Fibroblast of upper back skin (primary cell): Measurements from ENCODE around the gene INKA1.
"Not testable (repeated sequence)": the region's sequence is repeated elsewhere in the genome, so short reads cannot be mapped to it uniquely, and the experiment has no call there.

Experiments used
- DNase-seq: peaks from one replicate; pipeline ENCODE4 v3.0.0-alpha.2; 2013

INKA1 gene

DNA sequence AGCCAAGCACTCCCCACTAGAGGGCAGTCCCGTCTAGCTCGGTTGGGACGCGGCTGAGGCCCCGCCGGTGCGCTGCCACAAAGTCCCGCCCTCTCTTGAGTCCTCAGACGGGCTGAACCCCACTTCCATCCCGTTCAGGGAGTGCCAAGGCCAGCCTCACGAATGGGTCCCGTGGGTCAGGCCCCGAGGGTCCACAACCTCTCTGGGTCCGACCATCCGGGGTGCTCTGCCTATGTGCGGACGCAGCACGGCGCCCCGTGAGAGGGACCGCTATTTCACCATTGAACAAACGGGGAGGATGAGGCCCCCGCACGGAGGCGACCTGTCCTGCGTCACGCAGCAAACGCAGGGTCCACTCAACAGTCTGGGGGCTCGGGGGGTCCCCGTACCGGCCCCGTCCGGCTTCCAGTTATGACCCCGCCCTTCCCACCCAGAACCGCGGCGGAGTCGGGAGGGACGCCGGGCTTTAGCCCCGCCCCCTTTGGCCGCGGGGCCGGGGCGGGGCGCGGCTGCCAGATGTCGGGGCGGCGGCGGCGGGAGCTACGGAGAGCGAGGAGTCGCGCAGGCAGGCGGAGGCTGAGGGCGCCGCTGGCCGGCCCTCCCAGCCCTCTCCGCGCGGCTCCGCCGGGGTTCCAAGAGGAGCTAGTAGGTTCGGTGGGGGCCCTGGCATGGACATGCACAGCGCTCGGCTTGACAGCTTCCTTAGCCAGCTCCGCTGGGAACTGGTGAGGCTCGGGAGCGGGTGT, at the start of gene INKA1:
INKA1 (plus strand) TSS at position 543 of the 746 bp plus-strand sequence; CDS start at position 675, 132 bp downstream.
- peak; percentile 83 for DNase-seq

- no peak for DNase-seq
Measured at GRCh38 chr3:49754536-49754935, 48.5 kb upstream of the INKA1 start.

DNA sequence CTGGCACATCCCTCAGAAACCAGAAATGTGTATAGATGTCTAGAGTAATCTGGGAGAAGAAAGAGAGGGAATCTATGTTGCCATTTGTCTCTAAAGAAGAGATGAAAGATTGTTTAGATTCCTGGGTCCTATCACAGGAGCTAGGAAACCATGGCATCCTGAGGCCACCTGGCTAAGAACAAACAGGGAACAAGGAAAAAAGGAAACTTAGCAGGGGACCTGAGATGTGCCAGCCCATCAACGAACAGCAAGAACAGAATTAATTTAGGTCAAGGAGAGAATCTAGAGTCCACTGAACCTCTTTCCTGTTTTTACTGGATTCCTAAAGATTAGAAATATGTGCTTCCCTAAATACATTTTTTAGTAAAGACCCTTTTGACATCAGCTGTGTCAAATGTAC, 47.0 kb upstream of the INKA1 start:
- DNase-seq, result no peak

GRCh38 chr3:49757197-49757596, 45.9 kb upstream of the INKA1 start:
- no peak for DNase-seq

DNA sequence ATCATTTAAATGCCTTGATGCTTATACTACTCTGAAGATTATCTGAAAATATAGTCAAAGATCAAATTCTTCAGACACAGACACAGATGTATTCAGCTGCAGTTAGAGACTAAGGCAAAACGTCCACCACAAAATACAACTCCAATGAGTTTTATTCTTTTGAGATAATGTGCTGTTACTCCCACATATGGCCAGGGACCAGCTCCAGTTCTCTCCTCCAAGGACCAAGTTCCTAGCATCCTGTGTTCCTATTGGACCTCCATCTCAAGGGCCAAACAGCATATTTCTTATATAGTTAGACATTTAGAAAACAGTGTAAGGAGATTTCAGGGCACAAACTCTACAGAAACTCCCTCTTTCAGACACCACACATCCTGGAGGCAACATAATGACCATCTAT, 43.8 kb upstream of the INKA1 start:
- DNase-seq, result no peak

DNA sequence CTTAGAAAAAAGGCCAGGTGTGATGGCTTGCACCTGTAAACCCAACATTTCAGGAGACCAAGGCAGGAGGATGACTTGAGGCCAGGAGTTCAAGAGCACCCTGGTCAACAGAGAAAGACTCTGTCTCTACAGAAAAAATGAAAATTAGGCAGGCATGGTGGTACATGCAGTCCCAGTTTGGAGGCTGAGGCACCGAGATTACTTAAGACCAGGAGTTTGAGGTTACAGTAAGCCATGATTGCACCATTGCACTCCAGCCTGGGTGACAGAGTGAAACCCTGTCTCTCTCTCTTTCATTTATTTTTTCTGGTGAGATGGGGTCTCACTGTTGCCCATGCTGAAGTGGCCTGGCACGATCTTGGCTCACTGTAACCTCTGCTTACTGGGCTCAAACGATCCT, 41.4 kb upstream of the INKA1 start:
- DNase-seq, result no peak

- DNase-seq, result no peak
Measured at GRCh38 chr3:49763981-49764380, 39.1 kb upstream of the INKA1 start.

GRCh38 chr3:49769286-49769915, 33.7 kb upstream of the INKA1 start:
- DNase-seq, result no peak

- no peak for DNase-seq
Measured at GRCh38 chr3:49769926-49770325, 33.1 kb upstream of the INKA1 start.

DNA sequence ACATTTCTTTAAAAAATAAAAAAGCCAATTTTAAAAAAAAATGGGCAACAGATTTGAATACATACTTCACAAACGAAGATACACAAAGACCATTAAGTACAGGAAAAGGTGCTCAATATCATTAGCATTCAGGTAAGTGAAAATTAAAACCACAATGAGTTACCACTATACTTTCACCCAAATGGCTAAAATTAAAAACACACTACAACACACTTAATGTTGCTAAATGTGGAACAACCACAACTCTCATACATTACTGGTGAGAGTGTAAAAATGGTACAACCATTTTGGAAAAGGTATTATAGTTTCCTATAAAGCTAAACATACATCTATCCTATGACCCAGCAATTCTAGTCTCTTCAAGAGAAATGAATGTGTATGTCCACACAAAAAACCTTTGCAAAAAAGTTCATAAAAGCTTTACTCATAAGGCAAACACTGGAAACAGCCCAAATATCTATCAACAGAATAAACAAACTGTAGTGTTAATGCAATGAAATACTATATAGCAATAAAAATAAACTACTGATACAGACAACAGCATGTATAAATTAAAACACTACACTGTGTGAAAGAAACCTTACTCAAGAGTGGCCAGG, 31.6 kb upstream of the INKA1 start:
- no peak for DNase-seq

GRCh38 chr3:49772703-49773102, 30.4 kb upstream of the INKA1 start:
- no peak for DNase-seq

- no peak for DNase-seq
Measured at GRCh38 chr3:49775538-49775937, 27.5 kb upstream of the INKA1 start.

DNA sequence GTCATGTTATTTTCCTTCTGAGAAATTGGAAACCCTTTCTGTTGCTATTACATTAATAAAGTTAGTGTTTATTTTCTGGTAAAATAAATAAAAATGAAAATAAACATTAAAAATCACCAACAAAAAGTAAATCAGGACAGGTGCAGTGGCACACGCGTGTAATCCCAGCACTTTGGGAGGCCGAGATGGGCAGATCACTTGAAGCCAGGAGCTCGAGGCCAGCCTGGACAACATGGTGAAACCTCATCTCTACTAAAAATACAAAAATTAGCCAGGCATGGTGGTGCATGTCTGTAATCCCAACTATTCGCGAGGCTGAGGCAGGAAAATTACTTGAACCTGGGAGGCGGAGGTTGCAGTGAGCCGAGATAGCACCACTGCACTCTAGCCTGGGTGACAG, 27.0 kb upstream of the INKA1 start:
- DNase-seq, result not testable (repeated sequence)

GRCh38 chr3:49779358-49780079, 23.5 kb upstream of the INKA1 start:
- DNase-seq, result no peak

- DNase-seq, result no peak
Measured at GRCh38 chr3:49780080-49780974, 22.7 kb upstream of the INKA1 start.

- DNase-seq, result not testable (repeated sequence)
Measured at GRCh38 chr3:49780975-49781365, 22.1 kb upstream of the INKA1 start.

GRCh38 chr3:49781415-49782199, 21.5 kb upstream of the INKA1 start:
- DNase-seq, result no peak

DNA sequence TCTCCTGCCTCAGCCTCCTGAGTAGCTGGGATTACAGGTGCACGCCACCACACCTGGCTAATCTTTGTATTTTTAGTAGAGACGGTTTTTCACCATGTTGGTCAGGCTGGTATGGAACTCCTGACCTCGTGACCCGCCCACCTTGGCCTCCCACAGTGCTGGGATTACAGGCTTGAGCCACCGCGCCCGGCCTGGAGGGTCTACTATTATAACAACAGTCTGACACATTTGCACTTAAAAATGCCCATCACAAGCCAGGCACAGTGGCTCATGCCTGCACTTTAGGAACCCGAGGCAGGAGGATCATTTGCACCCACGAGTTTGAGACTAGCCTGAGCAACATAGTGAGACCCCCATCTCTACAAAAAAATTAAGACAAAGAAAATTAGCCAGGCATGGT, 20.8 kb upstream of the INKA1 start:
- DNase-seq, result not testable (repeated sequence)

DNA sequence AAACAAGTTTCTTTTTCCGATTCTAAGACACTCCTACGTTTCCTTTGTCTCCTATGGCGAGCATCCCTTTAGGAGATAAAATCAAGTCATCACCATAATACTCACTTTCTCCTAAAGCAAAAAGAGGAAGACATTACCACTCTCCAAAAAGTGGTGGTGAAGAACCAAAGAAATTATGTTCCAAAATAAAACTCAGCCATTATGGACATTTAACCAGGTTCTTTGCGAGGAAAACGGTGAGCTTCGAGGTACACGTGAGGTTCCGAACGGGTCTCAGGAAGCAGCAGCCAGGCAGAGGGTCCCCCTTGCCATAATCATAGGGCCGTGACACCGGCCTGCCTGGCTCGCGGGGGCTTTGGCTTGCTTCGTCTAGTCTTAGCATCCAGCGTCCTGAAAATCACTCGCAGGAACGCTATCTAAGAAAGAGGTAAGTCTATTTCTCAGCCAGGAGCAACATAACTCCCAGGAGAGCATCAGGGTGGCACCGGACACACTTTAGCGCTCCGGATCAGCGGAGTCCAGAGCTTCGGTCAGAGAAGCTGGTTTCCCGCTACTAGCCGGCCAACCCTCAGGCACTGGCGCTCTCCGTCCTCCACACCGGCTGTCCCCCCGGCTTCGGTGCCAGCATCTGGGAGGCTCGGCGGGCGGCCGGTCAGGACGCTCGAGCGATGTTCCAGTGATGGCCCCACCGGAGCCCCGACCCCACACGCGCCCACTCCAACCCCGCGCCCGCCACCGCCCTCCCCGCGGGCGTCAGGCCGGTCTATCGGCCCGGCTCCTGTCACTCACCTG, 17.3 kb upstream of the INKA1 start:
- no peak for DNase-seq

DNA sequence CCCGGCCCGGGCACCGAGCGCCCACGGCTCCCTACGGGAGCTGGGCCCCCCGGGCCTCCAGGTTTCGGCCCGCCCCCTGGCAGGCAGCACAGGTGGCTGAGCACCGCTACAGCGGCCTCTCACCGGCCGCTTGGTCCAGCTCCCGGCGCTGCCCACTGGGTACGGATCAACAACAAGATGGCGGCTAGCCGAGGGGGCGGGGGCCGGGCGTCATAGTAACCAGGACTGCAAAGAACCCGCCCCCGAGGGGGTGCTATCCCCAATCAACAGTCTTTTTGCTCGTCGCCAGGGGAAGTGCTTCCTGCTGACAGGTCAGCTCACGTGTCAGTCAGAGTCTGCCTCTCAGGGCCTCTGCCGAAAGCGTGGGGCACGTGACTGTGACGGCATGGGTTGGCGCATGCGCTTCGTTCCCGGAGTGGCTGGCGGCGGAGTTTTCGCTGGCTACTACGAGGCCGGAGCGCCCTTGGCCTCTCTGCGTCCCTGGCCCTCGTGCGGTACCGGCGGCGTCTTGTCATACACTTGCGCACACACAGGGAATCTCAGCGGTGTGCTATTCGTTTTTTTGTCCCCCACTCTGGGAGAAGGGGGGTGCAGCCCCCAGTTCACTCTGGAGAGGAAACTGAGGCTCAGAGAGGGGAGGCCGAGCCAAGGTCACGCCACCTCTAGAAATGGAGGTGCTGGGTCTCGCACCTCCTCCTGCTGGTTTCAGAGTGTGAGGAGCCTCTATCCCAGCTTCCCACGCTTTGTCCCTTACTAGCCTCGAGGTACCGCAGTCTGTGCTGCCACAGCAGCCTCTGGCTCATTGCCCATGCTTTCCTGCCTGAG, 16.5 kb upstream of the INKA1 start, which contains the start of gene IP6K1:
IP6K1 (minus strand) TSS at position 186 of the 825 bp plus-strand sequence. CDS start 38,502 bp downstream, outside the sequence.
- DNase-seq, result peak; percentile 100
